HUDEP-2 (cell line): ENCODE measurements around the gene OOSP2.

ENCODE experiments used
- DNase-seq, 76 experiments: peaks; one replicate each; lab custom pipeline; 2025; ENCODE audit not compliant: unreplicated experiment in 76 of 76; lab: John Stamatoyannopoulos, UW

OOSP2 gene

GRCh38 chr11:60077981-60078380 lies 37.8 kb downstream of the OOSP2 start:
- no peak for DNase-seq

- peak in 6 of 76 experiments; percentile 8 to 44 (median 14) for DNase-seq
These were observed 38.5 kb downstream of the OOSP2 start for GRCh38 chr11:60078745-60079144.

GRCh38 chr11:60080535-60080934 lies 40.3 kb downstream of the OOSP2 start:
- no peak for DNase-seq

- no peak for DNase-seq
These were observed 44.5 kb downstream of the OOSP2 start for GRCh38 chr11:60084631-60085273.

- DNase-seq = peak in 2 of 76 experiments; percentile 16 to 17
These were observed 45.7 kb downstream of the OOSP2 start for GRCh38 chr11:60085909-60086308.

GRCh38 chr11:60087239-60087638 lies 47.0 kb downstream of the OOSP2 start:
- peak in 1 of 76 experiments; percentile 26 for DNase-seq

GRCh38 chr11:60088364-60088763 lies 48.2 kb downstream of the OOSP2 start, which contains the start of gene MS4A2:
Gene MS4A2, plus strand, starts transcription at chr11:60088664. Its CDS starts 102 bp downstream, at chr11:60088766.
- DNase-seq = no peak

- no peak for DNase-seq
These were observed 55.4 kb downstream of the OOSP2 start for GRCh38 chr11:60095477-60096120.

- no peak for DNase-seq
These were observed 57.0 kb downstream of the OOSP2 start for GRCh38 chr11:60097189-60097588.
